GM21423 (cell line): ENCODE measurements around the gene LEMD1.

Source experiments
- ATAC-seq: cut with Tn5 transposase; IDR thresholded peaks from one replicate; pipeline ENCODE4 v1.9.1; 2021; ENCODE audit warnings: mild to moderate bottlenecking, moderate library complexity; ENCODE audit not compliant: unreplicated experiment

LEMD1 gene

GRCh38 chr1:205357567-205357966 lies 64.3 kb downstream of the LEMD1 start:
- ATAC-seq: no peak

- no peak for ATAC-seq
These were observed 65.3 kb downstream of the LEMD1 start, which contains the start of gene KLHDC8A for GRCh38 chr1:205356440-205357139. Gene KLHDC8A (minus strand): TSS chr1:205356922. CDS start chr1:205343604, 13,318 bp downstream.

GRCh38 chr1:205355075-205355453 lies 66.8 kb downstream of the LEMD1 start:
- ATAC-seq: no peak

- no peak for ATAC-seq
These were observed 67.4 kb downstream of the LEMD1 start for GRCh38 chr1:205354259-205355074.

GRCh38 chr1:205353612-205354011 lies 68.2 kb downstream of the LEMD1 start:
- no peak for ATAC-seq

- no peak for ATAC-seq
These were observed 68.7 kb downstream of the LEMD1 start for GRCh38 chr1:205353191-205353590.

- ATAC-seq: no peak
These were observed 69.7 kb downstream of the LEMD1 start for GRCh38 chr1:205351984-205352713.

GRCh38 chr1:205350691-205351141 lies 71.1 kb downstream of the LEMD1 start:
- no peak for ATAC-seq

GRCh38 chr1:205350124-205350523 lies 71.7 kb downstream of the LEMD1 start:
- ATAC-seq: no peak

GRCh38 chr1:205348554-205349487 lies 73.0 kb downstream of the LEMD1 start:
- no peak for ATAC-seq

- ATAC-seq: no peak
These were observed 74.8 kb downstream of the LEMD1 start for GRCh38 chr1:205346956-205347574.

- no peak for ATAC-seq
These were observed 76.1 kb downstream of the LEMD1 start for GRCh38 chr1:205345761-205346160.

GRCh38 chr1:205344066-205344928 lies 77.6 kb downstream of the LEMD1 start:
- ATAC-seq: no peak

- ATAC-seq: no peak
These were observed 78.3 kb downstream of the LEMD1 start for GRCh38 chr1:205343431-205344065.

GRCh38 chr1:205342986-205343385 lies 78.9 kb downstream of the LEMD1 start:
- ATAC-seq: no peak

GRCh38 chr1:205340676-205341075 lies 81.2 kb downstream of the LEMD1 start:
- ATAC-seq: no peak

- no peak for ATAC-seq
These were observed 82.1 kb downstream of the LEMD1 start for GRCh38 chr1:205339717-205340116.

- ATAC-seq: no peak
These were observed 82.6 kb downstream of the LEMD1 start for GRCh38 chr1:205339197-205339702.
